RWPE1 (cell line): Measurements from ENCODE around the gene MYO1E.
A peak's percentile ranks its signal among the peaks of the same experiment; 100 is the strongest.
"Not testable (repeated sequence)": the region's sequence is repeated elsewhere in the genome, so short reads cannot be mapped to it uniquely, and the experiment has no call there.

Experiments
- CTCF ChIA-PET: fragments of 350-600 bp; sonication (Branson Sonifier 250); formaldehyde crosslinking; extraction: SDS; loops from one replicate; lab custom pipeline; 2021; lab: Yijun Ruan, JAX
- POLR2A ChIA-PET: fragments of 400-600 bp; formaldehyde crosslinking; extraction: SDS; loops from one replicate; lab custom pipeline; 2020; ENCODE audit warnings: antibody characterized with exemption; ENCODE audit not compliant: low non-redundant PET; lab: Yijun Ruan, JAX
- DNase-seq: peaks from one replicate; pipeline ENCODE4 v3.0.0; 2012; ENCODE audit warnings: low spot score
- H3K27ac ChIP-seq: fragments of 450-650 bp; 2 replicates; pipeline ENCODE4 v1.5.1; 2017
- TF ChIP-seq, protein P1 (sequence below): fragments of 450-650 bp; conservative IDR thresholded peaks from 2 replicates; pipeline ENCODE4 v1.5.1; 2017; ENCODE audit warnings: low read depth, mild to moderate bottlenecking

MYO1E gene

DNA sequence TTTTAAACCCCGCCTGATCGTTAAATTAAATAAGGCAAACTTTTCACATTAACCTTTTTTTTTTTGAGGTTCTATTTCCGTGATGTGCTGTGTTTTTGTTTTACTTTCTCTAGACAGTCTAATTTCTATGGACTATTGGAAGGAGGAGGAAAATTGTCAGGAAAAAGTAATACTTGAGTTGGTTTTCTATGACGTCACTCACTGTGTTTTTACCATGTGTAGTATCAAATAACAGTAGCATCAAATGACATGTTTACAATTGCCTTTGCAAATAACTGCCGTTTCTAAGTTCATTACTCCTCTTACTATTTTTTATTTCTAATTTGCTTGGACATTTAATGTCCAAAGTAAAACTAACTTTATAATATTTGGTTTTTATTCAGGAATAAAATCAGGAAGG lies 32.3 kb downstream of the MYO1E start:
- peak overlapping the region; percentile 94 for H3K27ac ChIP-seq
- DNase-seq, result no peak
- TF ChIP-seq, protein P1, sequence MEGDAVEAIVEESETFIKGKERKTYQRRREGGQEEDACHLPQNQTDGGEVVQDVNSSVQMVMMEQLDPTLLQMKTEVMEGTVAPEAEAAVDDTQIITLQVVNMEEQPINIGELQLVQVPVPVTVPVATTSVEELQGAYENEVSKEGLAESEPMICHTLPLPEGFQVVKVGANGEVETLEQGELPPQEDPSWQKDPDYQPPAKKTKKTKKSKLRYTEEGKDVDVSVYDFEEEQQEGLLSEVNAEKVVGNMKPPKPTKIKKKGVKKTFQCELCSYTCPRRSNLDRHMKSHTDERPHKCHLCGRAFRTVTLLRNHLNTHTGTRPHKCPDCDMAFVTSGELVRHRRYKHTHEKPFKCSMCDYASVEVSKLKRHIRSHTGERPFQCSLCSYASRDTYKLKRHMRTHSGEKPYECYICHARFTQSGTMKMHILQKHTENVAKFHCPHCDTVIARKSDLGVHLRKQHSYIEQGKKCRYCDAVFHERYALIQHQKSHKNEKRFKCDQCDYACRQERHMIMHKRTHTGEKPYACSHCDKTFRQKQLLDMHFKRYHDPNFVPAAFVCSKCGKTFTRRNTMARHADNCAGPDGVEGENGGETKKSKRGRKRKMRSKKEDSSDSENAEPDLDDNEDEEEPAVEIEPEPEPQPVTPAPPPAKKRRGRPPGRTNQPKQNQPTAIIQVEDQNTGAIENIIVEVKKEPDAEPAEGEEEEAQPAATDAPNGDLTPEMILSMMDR, result no peak
- ChIA-PET CTCF (interaction anchor here (0.6 kb wide), 1 partner anchor 74 kb away, joined by 9 read pairs; no protein-coding TSS in a partner anchor), POLR2A (no interaction called here)

DNA sequence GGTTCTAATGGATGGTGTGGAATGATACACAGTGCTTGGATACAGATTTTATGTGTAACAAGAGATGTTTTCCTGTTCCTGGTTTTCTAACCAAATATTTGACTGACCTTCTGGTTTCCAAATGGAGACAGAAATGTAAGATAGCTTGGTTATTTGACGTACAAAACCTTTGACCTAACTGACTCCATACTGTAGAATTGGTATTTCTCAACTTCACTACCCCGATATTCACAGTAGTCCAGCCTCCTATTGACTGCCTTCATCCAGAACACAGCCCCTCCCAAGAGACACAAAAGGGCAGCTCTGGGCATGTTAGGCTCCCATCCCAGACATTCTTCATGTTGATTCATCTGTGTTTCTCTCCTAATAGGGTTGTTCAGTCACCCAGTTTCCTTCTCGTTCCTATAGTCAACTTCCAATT lies 33.4 kb downstream of the MYO1E start:
- DNase-seq, result peak; percentile 96
- peak overlapping the region; percentile 94 for H3K27ac ChIP-seq
- ChIA-PET POLR2A (no interaction called here), CTCF (no interaction called here)
- TF ChIP-seq, protein P1, result no peak

DNA sequence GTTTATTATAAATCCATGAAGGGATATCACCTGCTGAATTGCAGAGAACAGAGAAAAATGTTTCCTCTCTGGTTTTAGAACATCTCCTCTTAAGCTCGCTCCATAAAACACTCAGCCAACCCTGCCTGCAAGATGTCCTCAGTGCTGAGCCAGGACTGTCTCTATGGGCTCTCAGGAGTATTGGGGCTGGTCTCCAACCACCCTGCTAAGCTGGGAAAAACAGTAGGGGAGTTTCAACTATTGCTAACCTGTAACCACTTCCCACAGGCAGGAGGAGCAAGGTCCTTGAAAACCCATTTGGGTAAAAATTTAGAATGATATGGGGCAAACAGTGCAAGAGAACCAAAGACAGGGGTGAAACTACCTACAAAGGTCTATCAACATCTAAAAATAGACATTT lies 34.3 kb downstream of the MYO1E start:
- no peak for DNase-seq
- ChIA-PET POLR2A (no interaction called here), CTCF (interaction anchor here (0.6 kb wide), 2 partner anchors 22 to 94 kb away, joined by 4 to 5 read pairs; no protein-coding TSS in a partner anchor)
- TF ChIP-seq, protein P1, result no peak
- H3K27ac ChIP-seq, result peak overlapping the region; percentile 77

DNA sequence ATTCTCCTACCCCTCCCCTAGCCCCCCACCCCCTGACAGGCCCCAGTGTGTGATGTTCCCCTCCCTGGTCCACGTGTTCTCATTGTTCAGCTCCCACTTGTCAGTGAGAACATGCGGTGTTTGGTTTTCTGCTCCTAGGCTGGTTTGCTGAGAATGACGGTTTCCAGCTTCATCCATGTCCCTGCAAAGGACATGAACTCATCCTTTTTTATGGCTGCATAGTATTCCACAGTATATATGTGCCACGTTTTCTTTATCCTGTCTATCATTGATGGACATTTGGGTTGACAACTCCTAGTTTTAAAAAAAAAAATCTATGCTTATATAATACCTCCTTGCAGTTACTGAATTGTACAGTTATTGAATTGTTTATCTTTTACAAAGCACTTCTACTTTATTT lies 35.9 kb downstream of the MYO1E start:
- H3K27ac ChIP-seq, POLR2A ChIA-PET, DNase-seq, CTCF ChIA-PET: not testable (repeated sequence)

DNA sequence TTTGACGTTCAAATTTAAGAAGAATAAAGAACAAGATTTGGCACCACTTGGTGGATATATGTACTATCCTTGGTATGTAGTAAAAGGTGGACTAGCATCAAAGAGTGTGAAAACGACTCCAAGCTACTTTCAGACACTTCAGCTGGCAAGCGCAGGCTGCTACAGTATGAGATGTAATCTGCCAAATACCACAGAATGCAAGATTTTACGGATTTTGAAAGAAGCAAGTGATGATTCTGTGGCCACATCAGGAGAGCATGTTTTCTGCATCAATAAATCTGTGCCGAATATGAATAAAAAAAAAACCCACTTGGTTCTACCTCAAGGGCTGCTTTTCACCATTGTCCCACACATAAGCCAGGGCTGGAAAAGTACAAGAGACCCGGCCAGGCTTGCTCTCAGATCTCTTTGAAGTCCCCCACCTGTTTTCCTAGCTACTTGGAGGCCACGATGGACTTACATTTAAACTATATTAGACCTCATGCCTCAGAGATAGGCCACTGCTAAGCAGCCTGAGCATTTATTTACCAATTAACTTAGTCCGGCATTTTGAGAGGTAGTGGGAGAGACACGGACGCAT lies 37.4 kb downstream of the MYO1E start:
- ChIA-PET CTCF (no interaction called here), POLR2A (no interaction called here)
- H3K27ac ChIP-seq, result peak overlapping the region; percentile 25; the same call in 1 of the 2 replicates
- TF ChIP-seq, protein P1, result no peak
- no peak for DNase-seq

DNA sequence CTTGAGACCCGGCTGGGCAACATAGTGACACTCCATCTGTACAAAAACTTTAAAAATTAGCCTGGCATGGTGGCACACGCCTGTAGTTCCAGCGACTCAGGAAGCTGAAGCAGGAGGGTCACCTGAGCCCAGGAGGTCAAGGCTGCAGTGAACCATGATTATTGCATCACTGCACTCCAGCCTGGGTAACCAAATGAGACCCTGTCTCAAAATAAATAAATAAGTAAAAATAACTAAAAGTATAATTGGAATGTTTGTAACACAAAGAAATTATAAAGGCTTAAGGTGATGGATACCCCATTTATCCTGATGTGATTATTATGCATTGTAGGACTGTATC lies 38.6 kb downstream of the MYO1E start:
- POLR2A ChIA-PET, result no interaction called here
- H3K27ac ChIP-seq, result no peak overlapping the region
- CTCF ChIA-PET, result interaction anchor here (0.5 kb wide), 1 partner anchor 78 kb away, joined by 3 read pairs; no protein-coding TSS in a partner anchor
- TF ChIP-seq, protein P1, result no peak
- no peak for DNase-seq

DNA sequence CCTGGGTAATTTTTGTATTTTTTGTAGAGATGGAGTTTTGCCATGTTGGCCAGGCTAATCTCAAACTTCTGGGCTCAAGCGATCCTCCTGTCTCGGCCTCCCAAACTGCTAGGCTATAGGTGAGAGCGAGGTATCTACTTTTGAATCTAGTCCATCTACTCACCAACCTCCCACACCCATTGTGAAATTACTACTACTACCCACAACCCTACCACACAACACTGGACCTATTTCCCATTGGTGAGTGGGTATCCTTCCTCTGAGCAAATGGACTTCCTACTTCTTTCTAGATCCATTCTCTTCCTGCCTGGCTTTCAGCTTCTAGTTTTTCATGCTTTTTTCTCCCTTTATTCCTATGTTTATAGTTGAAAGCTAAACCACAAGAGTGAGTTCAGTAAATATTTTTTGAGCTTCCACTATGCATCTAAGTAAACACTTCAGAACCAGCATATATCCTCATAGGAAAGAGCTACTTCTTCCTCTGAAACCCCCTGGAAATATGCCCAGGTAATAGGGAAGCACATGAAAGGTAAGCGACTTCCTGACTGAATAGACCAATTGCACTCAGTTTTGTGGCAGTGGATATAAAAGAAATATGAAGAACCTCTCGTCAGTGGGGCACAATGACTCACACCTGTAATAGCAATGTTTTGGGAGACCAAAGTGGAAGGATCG lies 39.1 kb downstream of the MYO1E start:
- TF ChIP-seq, protein P1, result no peak
- CTCF ChIA-PET, result interaction anchor here (0.5 kb wide), 1 partner anchor 78 kb away, joined by 3 read pairs; no protein-coding TSS in a partner anchor
- no peak overlapping the region for H3K27ac ChIP-seq
- POLR2A ChIA-PET, result no interaction called here
- DNase-seq, result no peak
